ENCODE results near the gene EID2.

The EID2 gene

DNA sequence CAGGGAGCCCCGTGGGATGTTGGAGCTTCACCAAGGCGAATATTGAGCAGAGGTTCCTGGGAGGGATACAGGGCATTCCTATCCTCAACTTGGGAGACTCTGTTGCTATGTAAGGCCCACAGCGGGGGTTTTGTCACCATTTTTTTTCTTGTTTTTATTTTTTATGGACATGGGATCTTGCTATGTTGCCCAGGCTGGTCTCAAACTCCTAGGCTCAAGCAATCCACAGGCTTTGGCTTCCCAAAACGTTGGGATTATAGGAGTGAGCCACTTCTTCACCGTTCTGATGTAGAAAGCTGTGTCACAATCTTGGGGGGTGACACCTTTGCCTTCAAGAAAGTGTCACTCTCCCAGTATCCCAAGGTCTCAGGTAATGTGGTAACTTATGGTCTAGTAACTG, 38.6 kb downstream of the EID2 start:
- 72% methylated on average over 5 of the region's 5 CpGs for WGBS
- Histone ChIP-seq H3K4me3 (ENCODE audit: low read length) (no peak overlapping the region), H3K27me3 (ENCODE audit: insufficient read depth, low read length) (peaks cover 91% of the 10 kb centered on the region)

GRCh38 chr19:39500543-39500942, 39.4 kb downstream of the EID2 start:
- H3K27me3 ChIP-seq (ENCODE audit: insufficient read depth, low read length): peaks cover 83% of the 10 kb centered on the region
- H3K4me1 ChIP-seq (ENCODE audit: insufficient read depth, low read length): 0 out of 2 replicates have a peak, but pooled peaks cover 4% of the 10 kb centered on the region
- H3K27ac ChIP-seq (ENCODE audit: low read depth, low read length): no peak overlapping the region
- 53% methylated on average over 4 of the region's 4 CpGs for WGBS
- no peaks in the 10 kb centered on the region for H3K9me3 ChIP-seq (ENCODE audit: insufficient read depth, low read depth, low read length)
- no peak overlapping the region for H3K9ac ChIP-seq (ENCODE audit: low read depth, low read length)
- no peak overlapping the region for H3K4me3 ChIP-seq (ENCODE audit: low read length)
- no peaks in the 10 kb centered on the region for H3K36me3 ChIP-seq (ENCODE audit: insufficient read depth, low read length)

More for the DNA sequence above, 38.6 kb downstream of the EID2 start:
- Histone ChIP-seq H3K4me1 (ENCODE audit: insufficient read depth, low read length) (0 out of 2 replicates have a peak, but pooled peaks cover 4% of the 10 kb centered on the region), H3K9me3 (ENCODE audit: insufficient read depth, low read depth, low read length) (peaks cover 2% of the 10 kb centered on the region; the same call in 1 of the 2 replicates), H3K27ac (ENCODE audit: low read depth, low read length) (no peak overlapping the region), H3K36me3 (ENCODE audit: insufficient read depth, low read length) (no peaks in the 10 kb centered on the region), H3K9ac (ENCODE audit: low read depth, low read length) (no peak overlapping the region)

DNA sequence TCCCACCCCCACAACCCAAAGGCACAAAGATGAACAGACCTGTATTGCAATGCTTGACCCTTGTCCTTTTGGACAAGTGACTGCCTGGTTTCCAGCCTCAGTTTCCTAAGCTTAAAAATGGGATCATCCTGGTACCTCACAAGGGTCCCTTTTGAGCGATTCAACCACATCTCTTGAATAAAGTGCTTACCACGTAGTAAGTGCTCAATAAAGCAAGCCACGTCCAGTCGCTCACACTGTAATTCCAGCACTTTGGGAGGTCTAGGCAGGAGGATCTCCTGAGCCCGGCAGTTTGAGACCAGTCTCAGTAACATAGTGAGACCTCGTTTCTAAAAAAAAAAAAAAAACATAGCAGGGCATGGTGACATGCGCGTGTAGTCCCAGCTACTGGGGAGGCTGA, 40.0 kb downstream of the EID2 start:
- 79% methylated on average over 8 of the region's 8 CpGs for WGBS
- peaks cover 76% of the 10 kb centered on the region for H3K27me3 ChIP-seq (ENCODE audit: insufficient read depth, low read length)
- H3K4me3 ChIP-seq (ENCODE audit: low read length): peak overlapping the region; percentile 67; the same call in 1 of the 2 replicates
- 0 out of 2 replicates have a peak, but pooled peaks cover 4% of the 10 kb centered on the region for H3K4me1 ChIP-seq (ENCODE audit: insufficient read depth, low read length)
- H3K27ac ChIP-seq (ENCODE audit: low read depth, low read length): no peak overlapping the region
- H3K36me3 ChIP-seq (ENCODE audit: insufficient read depth, low read length): no peaks in the 10 kb centered on the region
- no peak overlapping the region for H3K9ac ChIP-seq (ENCODE audit: low read depth, low read length)
- H3K9me3 ChIP-seq (ENCODE audit: insufficient read depth, low read depth, low read length): no peaks in the 10 kb centered on the region

- Histone ChIP-seq H3K36me3 (ENCODE audit: insufficient read depth, low read length) (no peaks in the 10 kb centered on the region), H3K9me3 (ENCODE audit: insufficient read depth, low read depth, low read length) (no peaks in the 10 kb centered on the region), H3K27ac (ENCODE audit: low read depth, low read length) (no peak within 1 kb of the TSS), H3K4me3 (ENCODE audit: low read length) (peak within 1 kb of the TSS; percentile 67), H3K9ac (ENCODE audit: low read depth, low read length) (peak within 1 kb of the TSS; percentile 19; the same call in 1 of the 2 replicates), H3K27me3 (ENCODE audit: insufficient read depth, low read length) (peaks cover 67% of the 10 kb centered on the region), H3K4me1 (ENCODE audit: insufficient read depth, low read length) (0 out of 2 replicates have a peak, but pooled peaks cover 4% of the 10 kb centered on the region)
- 3% methylated on average over 57 of the region's 60 CpGs for WGBS
Measured at GRCh38 chr19:39498798-39499642, 40.9 kb downstream of the EID2 start, which contains the start of gene DLL3. DLL3 (plus strand) TSS chr19:39498947; CDS start chr19:39498975, 28 bp downstream.

- 0 out of 2 replicates have a peak, but pooled peaks cover 4% of the 10 kb centered on the region for H3K4me1 ChIP-seq (ENCODE audit: insufficient read depth, low read length)
- no peaks in the 10 kb centered on the region for H3K36me3 ChIP-seq (ENCODE audit: insufficient read depth, low read length)
- H3K9me3 ChIP-seq (ENCODE audit: insufficient read depth, low read depth, low read length): no peaks in the 10 kb centered on the region
- peaks cover 59% of the 10 kb centered on the region for H3K27me3 ChIP-seq (ENCODE audit: insufficient read depth, low read length)
- 3% methylated on average over 40 of the region's 40 CpGs for WGBS
- peak overlapping the region; percentile 67 for H3K4me3 ChIP-seq (ENCODE audit: low read length)
- peak overlapping the region; percentile 15; the same call in 1 of the 2 replicates for H3K9ac ChIP-seq (ENCODE audit: low read depth, low read length)
- H3K27ac ChIP-seq (ENCODE audit: low read depth, low read length): no peak overlapping the region
Measured at GRCh38 chr19:39497996-39498797, 41.8 kb downstream of the EID2 start.

DNA sequence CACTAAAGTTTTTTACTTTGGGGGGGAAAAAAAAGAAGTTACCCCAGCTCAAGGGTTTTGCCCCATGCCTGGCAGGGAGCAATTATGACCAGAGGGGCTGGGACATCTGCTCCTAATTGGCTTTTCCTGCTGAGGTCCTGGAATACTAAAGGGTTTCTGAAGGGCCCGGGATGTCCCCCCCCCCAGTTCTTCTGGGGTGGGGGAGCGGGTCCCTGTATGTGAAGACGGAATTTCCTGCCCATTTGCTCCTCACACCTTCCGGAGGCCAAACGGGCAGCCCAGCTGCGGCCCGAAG, 42.3 kb downstream of the EID2 start:
- peak overlapping the region; percentile 67 for H3K4me3 ChIP-seq (ENCODE audit: low read length)
- H3K27me3 ChIP-seq (ENCODE audit: insufficient read depth, low read length): peaks cover 55% of the 10 kb centered on the region

GRCh38 chr19:39496063-39496462, 43.9 kb downstream of the EID2 start:
- peaks cover 8% of the 10 kb centered on the region for H3K36me3 ChIP-seq (ENCODE audit: insufficient read depth, low read length)

More for the DNA sequence above, 42.3 kb downstream of the EID2 start:
- Histone ChIP-seq H3K27ac (ENCODE audit: low read depth, low read length) (no peak overlapping the region), H3K9me3 (ENCODE audit: insufficient read depth, low read depth, low read length) (no peaks in the 10 kb centered on the region), H3K4me1 (ENCODE audit: insufficient read depth, low read length) (peaks cover 6% of the 10 kb centered on the region; the same call in 1 of the 2 replicates), H3K36me3 (ENCODE audit: insufficient read depth, low read length) (no peaks in the 10 kb centered on the region), H3K9ac (ENCODE audit: low read depth, low read length) (no peak overlapping the region)
- WGBS: 0% methylated on average over 7 of the region's 7 CpGs

GRCh38 chr19:39494661-39495060, 45.3 kb downstream of the EID2 start:
- H3K9me3 ChIP-seq (ENCODE audit: insufficient read depth, low read depth, low read length): no peaks in the 10 kb centered on the region
- H3K4me3 ChIP-seq (ENCODE audit: low read length): no peak overlapping the region
- 91% methylated on average over 5 of the region's 5 CpGs for WGBS
- no peak overlapping the region for H3K9ac ChIP-seq (ENCODE audit: low read depth, low read length)
- H3K27me3 ChIP-seq (ENCODE audit: insufficient read depth, low read length): peaks cover 26% of the 10 kb centered on the region
- peaks cover 6% of the 10 kb centered on the region; the same call in 1 of the 2 replicates for H3K4me1 ChIP-seq (ENCODE audit: insufficient read depth, low read length)
- no peak overlapping the region for H3K27ac ChIP-seq (ENCODE audit: low read depth, low read length)
- peaks cover 19% of the 10 kb centered on the region for H3K36me3 ChIP-seq (ENCODE audit: insufficient read depth, low read length)

More at GRCh38 chr19:39496063-39496462, 43.9 kb downstream of the EID2 start:
- Histone ChIP-seq H3K4me1 (ENCODE audit: insufficient read depth, low read length) (peaks cover 6% of the 10 kb centered on the region; the same call in 1 of the 2 replicates), H3K9me3 (ENCODE audit: insufficient read depth, low read depth, low read length) (no peaks in the 10 kb centered on the region), H3K4me3 (ENCODE audit: low read length) (no peak overlapping the region), H3K9ac (ENCODE audit: low read depth, low read length) (no peak overlapping the region), H3K27ac (ENCODE audit: low read depth, low read length) (no peak overlapping the region), H3K27me3 (ENCODE audit: insufficient read depth, low read length) (peaks cover 40% of the 10 kb centered on the region)
- 95% methylated on average over 5 of the region's 5 CpGs for WGBS

- H3K36me3 ChIP-seq (ENCODE audit: insufficient read depth, low read length): peaks cover 38% of the 10 kb centered on the region
- peaks cover 6% of the 10 kb centered on the region; the same call in 1 of the 2 replicates for H3K4me1 ChIP-seq (ENCODE audit: insufficient read depth, low read length)
- no peak overlapping the region for H3K27ac ChIP-seq (ENCODE audit: low read depth, low read length)
- no peak overlapping the region for H3K4me3 ChIP-seq (ENCODE audit: low read length)
- WGBS: 79% methylated on average over 1 of the region's 3 CpGs
- no peak overlapping the region for H3K9ac ChIP-seq (ENCODE audit: low read depth, low read length)
- H3K27me3 ChIP-seq (ENCODE audit: insufficient read depth, low read length): peaks cover 7% of the 10 kb centered on the region
- H3K9me3 ChIP-seq (ENCODE audit: insufficient read depth, low read depth, low read length): no peaks in the 10 kb centered on the region
Measured at GRCh38 chr19:39492788-39493187, 47.2 kb downstream of the EID2 start.

DNA sequence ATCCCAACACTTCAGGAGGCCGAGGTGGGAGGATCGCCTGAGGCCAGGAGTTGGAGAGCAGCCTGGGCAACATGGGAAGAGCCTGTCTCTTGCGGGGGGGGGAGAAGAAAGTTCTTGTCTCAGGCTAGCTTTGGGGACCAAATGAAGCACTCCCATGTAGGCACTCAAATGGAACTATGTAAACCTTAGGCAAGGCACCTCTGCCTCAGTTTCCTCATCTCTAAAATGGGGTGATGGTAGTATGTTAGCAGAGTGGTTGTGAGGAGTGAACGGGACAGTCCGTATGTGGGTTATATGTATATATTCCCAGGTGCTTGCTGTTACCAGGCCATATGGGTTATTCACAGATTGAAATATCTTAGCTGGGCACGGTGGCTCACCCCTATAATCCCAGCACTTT, 47.7 kb downstream of the EID2 start:
- Histone ChIP-seq H3K9ac (ENCODE audit: low read depth, low read length) (no peak overlapping the region), H3K9me3 (ENCODE audit: insufficient read depth, low read depth, low read length) (no peaks in the 10 kb centered on the region), H3K4me1 (ENCODE audit: insufficient read depth, low read length) (peaks cover 3% of the 10 kb centered on the region; the same call in 1 of the 2 replicates), H3K36me3 (ENCODE audit: insufficient read depth, low read length) (peaks cover 40% of the 10 kb centered on the region), H3K27me3 (ENCODE audit: insufficient read depth, low read length) (peaks cover 2% of the 10 kb centered on the region; the same call in 1 of the 2 replicates), H3K27ac (ENCODE audit: low read depth, low read length) (no peak overlapping the region), H3K4me3 (ENCODE audit: low read length) (no peak overlapping the region)
- 97% methylated on average over 6 of the region's 6 CpGs for WGBS

- H3K4me1 ChIP-seq (ENCODE audit: insufficient read depth, low read length): peaks cover 3% of the 10 kb centered on the region; the same call in 1 of the 2 replicates
- H3K27me3 ChIP-seq (ENCODE audit: insufficient read depth, low read length): no peaks in the 10 kb centered on the region
- no peak overlapping the region for H3K27ac ChIP-seq (ENCODE audit: low read depth, low read length)
- peaks cover 62% of the 10 kb centered on the region for H3K36me3 ChIP-seq (ENCODE audit: insufficient read depth, low read length)
- no peak overlapping the region for H3K4me3 ChIP-seq (ENCODE audit: low read length)
- 87% methylated on average over 10 of the region's 10 CpGs for WGBS
- no peak overlapping the region for H3K9ac ChIP-seq (ENCODE audit: low read depth, low read length)
- H3K9me3 ChIP-seq (ENCODE audit: insufficient read depth, low read depth, low read length): no peaks in the 10 kb centered on the region
Measured at GRCh38 chr19:39489756-39490155, 50.2 kb downstream of the EID2 start.

Measured in HUES64 (cell line).